GM23338 (cell line): Measurements from ENCODE around the gene ATP6V0E2. TPM values are rescaled to one million over a fixed set of nuclear protein-coding genes. Genes with fewer than 3 reads are reported as not detected.

ENCODE experiments used
- ATAC-seq: fragments of 200-7000 bp; cut with Tn5 transposase; 3 replicates; pipeline ENCODE4 v1.9.1; 2020
- DNase-seq: peaks from one replicate; pipeline ENCODE4 v3.0.0-alpha.2; 2015; ENCODE audit warnings: low spot score
- H2AFZ ChIP-seq: fragments of 200-600 bp; sonication (generic); 2 replicates; pipeline ENCODE4 v1.8.0; 2016; ENCODE audit warnings: antibody characterized with exemption, mild to moderate bottlenecking, moderate library complexity
- H3F3A ChIP-seq: fragments of 200-600 bp; sonication (generic); replicated peaks from 2 replicates; pipeline ENCODE4 v1.8.0; 2017; ENCODE audit warnings: antibody characterized with exemption, mixed run types, low read depth
- H3K27ac ChIP-seq: fragments of 200-600 bp; sonication (generic); 2 replicates; pipeline ENCODE4 v1.6.1; 2016; ENCODE audit warnings: low read depth
- H3K27me3 ChIP-seq: fragments of 200-600 bp; sonication (generic); 2 replicates; pipeline ENCODE4 v1.8.0; 2016; ENCODE audit warnings: mild to moderate bottlenecking, mixed run types, moderate library complexity; ENCODE audit not compliant: insufficient read depth
- H3K36me3 ChIP-seq: fragments of 200-600 bp; sonication (generic); 2 replicates; pipeline ENCODE4 v1.8.0; 2016; ENCODE audit warnings: mild to moderate bottlenecking; ENCODE audit not compliant: insufficient read depth
- H3K4me1 ChIP-seq: fragments of 200-600 bp; sonication (generic); 2 replicates; pipeline ENCODE4 v1.8.0; 2016; ENCODE audit warnings: mild to moderate bottlenecking, moderate library complexity; ENCODE audit not compliant: insufficient read depth
- H3K4me2 ChIP-seq: fragments of 200-600 bp; sonication (generic); 2 replicates; pipeline ENCODE4 v1.7.1; 2017; ENCODE audit warnings: mixed run types
- H3K4me3 ChIP-seq: fragments of 200-600 bp; sonication (generic); 2 replicates; pipeline ENCODE4 v1.6.1; 2016; ENCODE audit warnings: mixed run types
- H3K79me2 ChIP-seq: fragments of 200-600 bp; sonication (generic); replicated peaks from 2 replicates; pipeline ENCODE4 v1.8.0; 2017; ENCODE audit warnings: mild to moderate bottlenecking; ENCODE audit not compliant: insufficient read depth
- H3K9me2 ChIP-seq: fragments of 200-600 bp; sonication (generic); 2 replicates; pipeline ENCODE4 v1.8.0; 2017; ENCODE audit not compliant: insufficient read depth
- H4K20me1 ChIP-seq: fragments of 200-600 bp; sonication (generic); replicated peaks from 2 replicates; pipeline ENCODE4 v1.8.0; 2017; ENCODE audit warnings: mild to moderate bottlenecking; ENCODE audit not compliant: insufficient read depth
- H3K27ac Mint-ChIP-seq: 2 replicates; pipeline ENCODE4 v1.8.0; 2020; ENCODE audit warnings: inconsistent platforms, mild to moderate bottlenecking, moderate library complexity, mixed read lengths
- H3K27me3 Mint-ChIP-seq: 3 replicates; pipeline ENCODE4 v1.8.0; 2022; ENCODE audit warnings: low read depth, mild to moderate bottlenecking, moderate library complexity, mixed read lengths, inconsistent platforms; ENCODE audit not compliant: insufficient read depth, poor library complexity
- H3K36me3 Mint-ChIP-seq: 3 replicates; pipeline ENCODE4 v1.8.0; 2021; ENCODE audit warnings: low read depth, mild to moderate bottlenecking, inconsistent platforms, moderate library complexity, mixed read lengths
- H3K4me1 Mint-ChIP-seq: 3 replicates; pipeline ENCODE4 v1.8.0; 2020; ENCODE audit warnings: mild to moderate bottlenecking, inconsistent platforms, mixed read lengths
- H3K4me3 Mint-ChIP-seq: 3 replicates; pipeline ENCODE4 v1.8.0; 2021; ENCODE audit warnings: moderate library complexity, mild to moderate bottlenecking, inconsistent platforms, mixed read lengths
- H3K9me3 Mint-ChIP-seq: 3 replicates; pipeline ENCODE4 v1.8.0; 2020; ENCODE audit warnings: moderate library complexity, mild to moderate bottlenecking, inconsistent platforms, mixed read lengths
- CREB1 ChIP-seq: fragments of 250-450 bp; sonication (Bioruptor Pico); IDR thresholded peaks from 2 replicates; pipeline ENCODE4 v1.5.0; 2020; ENCODE audit warnings: low read depth, mild to moderate bottlenecking, moderate library complexity
- EZH2 ChIP-seq: fragments of 200-600 bp; sonication (generic); IDR thresholded peaks from one replicate; pipeline ENCODE4 v1.8.0; 2017; ENCODE audit warnings: antibody characterized with exemption, mild to moderate bottlenecking, low read depth; ENCODE audit not compliant: unreplicated experiment
- ZNF114 ChIP-seq: fragments of 250-450 bp; sonication (Bioruptor Pico); IDR thresholded peaks from 2 replicates; pipeline ENCODE4 v1.5.0; 2020; ENCODE audit warnings: mild to moderate bottlenecking, moderate library complexity
- polyA plus RNA-seq: library from polyadenylated mRNA; unstranded; fragments of >200 nt; fragmentation: Nextera tagmentation; extraction: Ambion mirVana; gene quantifications from 2 replicates; pipeline ENCODE4 v1.2.1, GENCODE V29; 2016
- total RNA-seq: library from RNA; depleted of rRNA; stranded (reverse); fragments of >200 nt; shearing (Covaris generic); gene quantifications from 2 replicates; pipeline ENCODE4 v1.2.3, GENCODE V29; 2014
- TF ChIP-seq, protein P1 (sequence below), 2 experiments: fragments of 200-600 bp in 1 of 2; sonication (generic) in 1 of 2; conservative IDR thresholded peaks; 2 replicates each; pipeline versions ENCODE4 v1.5.1 to v1.6.1; 2016 to 2017; ENCODE audit warnings: antibody characterized with exemption in 2 of 2, low read depth in 2 of 2, mild to moderate bottlenecking in 2 of 2, moderate library complexity in 1 of 2
- TF ChIP-seq, protein P2 (sequence below): IDR thresholded peaks from one replicate; pipeline ENCODE4 v1.6.1; 2018; ENCODE audit warnings: antibody characterized with exemption; ENCODE audit not compliant: unreplicated experiment
- TF ChIP-seq, protein P3 (sequence below): IDR thresholded peaks from 2 replicates; pipeline ENCODE4 v1.6.1; 2016; ENCODE audit warnings: antibody characterized with exemption

Gene ATP6V0E2
- total and polyA plus RNA-seq, 2 experiments from 2014 or later = 15.6 to 34.7 TPM

DNA sequence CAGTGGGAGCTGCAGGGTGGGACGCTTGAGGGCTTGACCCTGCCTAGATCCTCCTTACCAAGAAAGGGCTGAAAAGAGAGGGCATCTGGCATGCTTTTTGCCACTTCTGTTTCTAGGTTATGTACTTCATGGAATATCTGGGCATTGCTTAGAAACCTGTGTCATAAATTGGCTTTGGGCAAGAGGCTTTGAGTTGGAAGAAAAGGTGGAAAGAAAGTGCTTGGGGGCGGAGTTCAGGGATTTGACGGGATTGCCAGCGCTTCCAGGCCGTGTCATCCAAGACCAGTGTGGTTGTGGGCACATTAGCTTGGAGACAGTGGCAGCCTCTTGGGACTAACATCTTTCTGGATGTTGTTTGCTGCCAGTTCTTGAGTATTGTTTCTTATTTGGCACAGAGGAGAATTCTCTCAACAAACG, 34.8 kb upstream of the ATP6V0E2 start:
- no peak overlapping the region for H3K27ac ChIP-seq
- Mint-ChIP-seq H3K36me3 (no peaks in the 10 kb centered on the region), H3K4me1 (peaks cover 14% of the 10 kb centered on the region), H3K27me3 (peaks cover 3% of the 10 kb centered on the region), H3K9me3 (no peaks in the 10 kb centered on the region), H3K4me3 (peak overlapping the region; percentile 84), H3K27ac (no peak overlapping the region)
- peaks cover 24% of the 10 kb centered on the region for H3K27me3 ChIP-seq
- no peaks in the 10 kb centered on the region for H3K9me2 ChIP-seq
- H3K4me1 ChIP-seq = no peaks in the 10 kb centered on the region; the same call in 1 of the 2 replicates
- ATAC-seq (peak; percentile 5; the same call in 1 of the 3 replicates), DNase-seq (peak; percentile 35)
- H3K79me2 ChIP-seq = no peaks in the 10 kb centered on the region
- peak overlapping the region; percentile 86 for H3K4me2 ChIP-seq
- H3K4me3 ChIP-seq = peak overlapping the region; percentile 79
- peaks cover 4% of the 10 kb centered on the region; the same call in 1 of the 2 replicates for H4K20me1 ChIP-seq
- TF ChIP-seq, protein P1, sequence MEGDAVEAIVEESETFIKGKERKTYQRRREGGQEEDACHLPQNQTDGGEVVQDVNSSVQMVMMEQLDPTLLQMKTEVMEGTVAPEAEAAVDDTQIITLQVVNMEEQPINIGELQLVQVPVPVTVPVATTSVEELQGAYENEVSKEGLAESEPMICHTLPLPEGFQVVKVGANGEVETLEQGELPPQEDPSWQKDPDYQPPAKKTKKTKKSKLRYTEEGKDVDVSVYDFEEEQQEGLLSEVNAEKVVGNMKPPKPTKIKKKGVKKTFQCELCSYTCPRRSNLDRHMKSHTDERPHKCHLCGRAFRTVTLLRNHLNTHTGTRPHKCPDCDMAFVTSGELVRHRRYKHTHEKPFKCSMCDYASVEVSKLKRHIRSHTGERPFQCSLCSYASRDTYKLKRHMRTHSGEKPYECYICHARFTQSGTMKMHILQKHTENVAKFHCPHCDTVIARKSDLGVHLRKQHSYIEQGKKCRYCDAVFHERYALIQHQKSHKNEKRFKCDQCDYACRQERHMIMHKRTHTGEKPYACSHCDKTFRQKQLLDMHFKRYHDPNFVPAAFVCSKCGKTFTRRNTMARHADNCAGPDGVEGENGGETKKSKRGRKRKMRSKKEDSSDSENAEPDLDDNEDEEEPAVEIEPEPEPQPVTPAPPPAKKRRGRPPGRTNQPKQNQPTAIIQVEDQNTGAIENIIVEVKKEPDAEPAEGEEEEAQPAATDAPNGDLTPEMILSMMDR (conservative IDR thresholded peaks at IDR 0.05; ENCODE audit: low read depth in 2 of 2) = no peak
- TF ChIP-seq, protein P2, sequence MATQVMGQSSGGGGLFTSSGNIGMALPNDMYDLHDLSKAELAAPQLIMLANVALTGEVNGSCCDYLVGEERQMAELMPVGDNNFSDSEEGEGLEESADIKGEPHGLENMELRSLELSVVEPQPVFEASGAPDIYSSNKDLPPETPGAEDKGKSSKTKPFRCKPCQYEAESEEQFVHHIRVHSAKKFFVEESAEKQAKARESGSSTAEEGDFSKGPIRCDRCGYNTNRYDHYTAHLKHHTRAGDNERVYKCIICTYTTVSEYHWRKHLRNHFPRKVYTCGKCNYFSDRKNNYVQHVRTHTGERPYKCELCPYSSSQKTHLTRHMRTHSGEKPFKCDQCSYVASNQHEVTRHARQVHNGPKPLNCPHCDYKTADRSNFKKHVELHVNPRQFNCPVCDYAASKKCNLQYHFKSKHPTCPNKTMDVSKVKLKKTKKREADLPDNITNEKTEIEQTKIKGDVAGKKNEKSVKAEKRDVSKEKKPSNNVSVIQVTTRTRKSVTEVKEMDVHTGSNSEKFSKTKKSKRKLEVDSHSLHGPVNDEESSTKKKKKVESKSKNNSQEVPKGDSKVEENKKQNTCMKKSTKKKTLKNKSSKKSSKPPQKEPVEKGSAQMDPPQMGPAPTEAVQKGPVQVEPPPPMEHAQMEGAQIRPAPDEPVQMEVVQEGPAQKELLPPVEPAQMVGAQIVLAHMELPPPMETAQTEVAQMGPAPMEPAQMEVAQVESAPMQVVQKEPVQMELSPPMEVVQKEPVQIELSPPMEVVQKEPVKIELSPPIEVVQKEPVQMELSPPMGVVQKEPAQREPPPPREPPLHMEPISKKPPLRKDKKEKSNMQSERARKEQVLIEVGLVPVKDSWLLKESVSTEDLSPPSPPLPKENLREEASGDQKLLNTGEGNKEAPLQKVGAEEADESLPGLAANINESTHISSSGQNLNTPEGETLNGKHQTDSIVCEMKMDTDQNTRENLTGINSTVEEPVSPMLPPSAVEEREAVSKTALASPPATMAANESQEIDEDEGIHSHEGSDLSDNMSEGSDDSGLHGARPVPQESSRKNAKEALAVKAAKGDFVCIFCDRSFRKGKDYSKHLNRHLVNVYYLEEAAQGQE = no peak
- peak overlapping the region; percentile 97 for H2AFZ ChIP-seq
- no peaks in the 10 kb centered on the region for H3K36me3 ChIP-seq
- H3F3A ChIP-seq = peaks cover 10% of the 10 kb centered on the region; the same call in 1 of the 2 replicates

DNA sequence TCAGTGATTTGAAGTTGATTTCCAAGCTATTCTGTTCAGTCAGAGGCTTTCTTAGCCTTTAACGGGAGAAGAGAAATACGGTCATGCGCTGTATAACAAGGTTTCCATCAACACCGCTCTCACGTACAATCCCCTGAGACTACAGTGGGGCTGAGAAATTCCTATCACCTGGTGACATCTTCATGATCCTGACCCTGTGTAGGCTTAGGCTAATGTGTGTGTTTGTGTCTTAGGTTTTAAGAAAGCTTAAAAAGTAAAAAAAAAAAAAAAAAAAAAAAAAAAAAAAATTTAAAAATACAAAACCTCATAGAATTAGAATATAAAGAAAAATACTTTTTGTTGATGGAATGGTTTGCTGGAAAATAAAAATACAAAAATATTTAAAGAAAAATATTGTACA, 33.8 kb upstream of the ATP6V0E2 start:
- no peaks in the 10 kb centered on the region for H3K27me3 Mint-ChIP-seq
- H3K4me1 Mint-ChIP-seq = peaks cover 14% of the 10 kb centered on the region
- peaks cover 24% of the 10 kb centered on the region for H3K27me3 ChIP-seq
- H3K9me2 ChIP-seq = no peaks in the 10 kb centered on the region
- peak overlapping the region; percentile 79; the same call in 1 of the 2 replicates for H3K4me3 ChIP-seq
- H3K27ac ChIP-seq = no peak overlapping the region
- DNase-seq = no peak
- ATAC-seq = no peak
- peak overlapping the region; percentile 84; the same call in 1 of the 3 replicates for H3K4me3 Mint-ChIP-seq
- peak overlapping the region; percentile 86; the same call in 1 of the 2 replicates for H3K4me2 ChIP-seq
- no peaks in the 10 kb centered on the region for H3K79me2 ChIP-seq
- peaks cover 4% of the 10 kb centered on the region; the same call in 1 of the 2 replicates for H4K20me1 ChIP-seq
- H2AFZ ChIP-seq = no peak overlapping the region
- H3K27ac Mint-ChIP-seq = no peak overlapping the region
- H3K9me3 Mint-ChIP-seq = no peaks in the 10 kb centered on the region
- H3K4me1 ChIP-seq = no peaks in the 10 kb centered on the region; the same call in 1 of the 2 replicates
- peaks cover 10% of the 10 kb centered on the region; the same call in 1 of the 2 replicates for H3F3A ChIP-seq
- H3K36me3 ChIP-seq = no peaks in the 10 kb centered on the region
- H3K36me3 Mint-ChIP-seq = no peaks in the 10 kb centered on the region
- no peak for TF ChIP-seq EZH2
- TF ChIP-seq ZNF114 (CRISPR knock-in tag) = no peak
- TF ChIP-seq, protein P1 (conservative IDR thresholded peaks at IDR 0.05; ENCODE audit: low read depth in 2 of 2) = no peak
- TF ChIP-seq CREB1 (CRISPR knock-in tag) = no peak
- TF ChIP-seq, protein P2 = no peak
- TF ChIP-seq, protein P3, sequence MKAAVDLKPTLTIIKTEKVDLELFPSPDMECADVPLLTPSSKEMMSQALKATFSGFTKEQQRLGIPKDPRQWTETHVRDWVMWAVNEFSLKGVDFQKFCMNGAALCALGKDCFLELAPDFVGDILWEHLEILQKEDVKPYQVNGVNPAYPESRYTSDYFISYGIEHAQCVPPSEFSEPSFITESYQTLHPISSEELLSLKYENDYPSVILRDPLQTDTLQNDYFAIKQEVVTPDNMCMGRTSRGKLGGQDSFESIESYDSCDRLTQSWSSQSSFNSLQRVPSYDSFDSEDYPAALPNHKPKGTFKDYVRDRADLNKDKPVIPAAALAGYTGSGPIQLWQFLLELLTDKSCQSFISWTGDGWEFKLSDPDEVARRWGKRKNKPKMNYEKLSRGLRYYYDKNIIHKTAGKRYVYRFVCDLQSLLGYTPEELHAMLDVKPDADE = no peak
